Stimulated activated CD4-positive, alpha-beta T cell treated with anti-CD3 and anti-CD28 coated beads, Interleukin-4, amount 100 ng/mL, for 4 hours (primary cell): ENCODE results near the gene SLC7A10.
A peak's percentile ranks its signal among the peaks of the same experiment; 100 is the strongest.
"Not testable (repeated sequence)": the region's sequence is repeated elsewhere in the genome, so short reads cannot be mapped to it uniquely, and the experiment has no call there.

Experiments
- DNase-seq, 2 experiments: peaks; one replicate each; pipeline ENCODE4 v3.0.0-alpha.2; 2020

SLC7A10 gene

DNA sequence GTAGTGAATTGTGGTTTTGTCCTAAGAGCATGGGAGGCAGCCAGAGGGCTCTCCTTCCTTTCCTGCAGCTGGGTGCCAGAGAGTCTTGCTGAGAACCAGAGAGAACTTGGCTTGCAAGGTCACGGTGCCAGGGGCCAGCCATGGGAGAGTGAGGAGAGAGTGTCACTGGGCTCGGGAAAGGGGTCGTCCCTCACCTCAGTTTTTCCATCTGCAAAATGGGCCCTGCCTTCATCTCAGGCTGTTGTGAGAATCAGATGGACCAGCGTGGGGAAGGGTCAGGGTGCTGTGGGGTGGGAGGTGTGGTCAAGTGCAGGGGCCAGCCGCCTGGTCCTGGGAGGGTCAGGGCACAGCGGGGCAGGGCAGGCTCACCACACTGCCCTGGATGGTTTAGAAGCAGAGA is 24.2 kb downstream of the SLC7A10 start:
- no peak for DNase-seq

- no peak for DNase-seq
These were observed 26.0 kb downstream of the SLC7A10 start for GRCh38 chr19:33199441-33200265.

- DNase-seq = no peak
These were observed 27.5 kb downstream of the SLC7A10 start for GRCh38 chr19:33198169-33198568.

DNA sequence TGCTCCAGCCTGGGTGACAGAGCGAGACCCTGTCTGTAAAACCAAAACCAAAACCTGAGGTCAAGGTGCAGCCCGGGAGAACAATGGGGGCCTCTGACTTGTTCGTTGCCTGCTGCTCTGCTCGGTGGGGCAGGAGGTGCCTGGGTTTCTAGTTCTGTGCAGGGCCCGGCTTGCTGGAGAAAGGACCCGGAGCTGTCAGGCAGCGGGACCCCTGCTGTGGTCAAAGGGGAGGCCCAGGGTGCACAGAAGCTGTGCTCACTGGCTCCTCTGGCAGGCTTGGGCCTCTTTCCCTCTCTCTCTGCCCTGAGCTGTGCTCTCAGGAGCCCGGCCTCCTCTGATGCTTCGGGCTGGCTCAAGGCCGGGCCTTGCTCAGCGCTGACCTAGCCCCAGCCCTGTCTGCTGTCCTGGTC is 28.1 kb downstream of the SLC7A10 start:
- DNase-seq = no peak

DNA sequence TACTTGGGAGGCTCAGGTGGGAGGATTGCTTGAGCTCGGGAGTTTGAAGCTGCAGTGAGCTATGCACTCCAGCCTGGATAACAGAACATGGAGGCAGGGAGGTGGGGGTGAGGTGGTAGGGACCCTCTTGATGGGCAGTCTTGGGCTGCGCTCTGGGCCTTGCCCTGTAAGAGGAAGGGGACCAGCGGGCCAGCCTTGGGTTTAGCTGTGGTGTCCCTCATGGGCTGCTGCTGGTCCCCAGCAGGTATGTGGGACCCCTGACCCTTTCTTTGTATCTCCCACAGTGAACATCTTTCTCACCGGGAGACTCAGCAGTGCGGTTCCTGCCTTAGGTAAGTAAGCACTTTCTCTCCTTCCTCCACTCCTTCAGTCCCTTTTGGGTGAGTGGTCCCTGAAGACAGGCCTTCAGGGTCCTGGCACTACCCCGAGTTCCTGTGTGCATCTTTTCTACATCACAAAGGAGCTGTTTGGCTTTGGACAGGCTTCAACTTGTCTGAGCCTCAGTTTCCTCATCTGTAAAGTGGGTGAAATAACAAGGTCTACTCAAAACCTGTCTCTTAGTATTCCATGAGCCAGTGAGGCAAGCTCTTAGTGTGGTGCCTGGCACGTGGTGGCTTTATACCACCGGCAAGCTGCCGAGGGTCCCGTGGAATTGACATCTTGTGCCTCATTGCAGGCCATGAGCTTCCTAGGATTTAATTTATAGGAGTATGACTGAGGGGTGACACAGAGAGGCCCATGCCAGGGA is 29.0 kb downstream of the SLC7A10 start:
- no peak for DNase-seq

- DNase-seq = no peak
These were observed 29.9 kb downstream of the SLC7A10 start for GRCh38 chr19:33195645-33196347.

GRCh38 chr19:33194886-33195644 is 30.6 kb downstream of the SLC7A10 start:
- DNase-seq = no peak

- DNase-seq = no peak
These were observed 31.1 kb downstream of the SLC7A10 start for GRCh38 chr19:33194532-33194885.

- no peak for DNase-seq
These were observed 31.7 kb downstream of the SLC7A10 start, which contains the start of gene LRP3 for GRCh38 chr19:33193865-33194362. LRP3 (plus strand) TSS chr19:33194330; CDS start chr19:33194786, 456 bp downstream.

- no peak for DNase-seq
These were observed 32.3 kb downstream of the SLC7A10 start for GRCh38 chr19:33193269-33193864.

DNA sequence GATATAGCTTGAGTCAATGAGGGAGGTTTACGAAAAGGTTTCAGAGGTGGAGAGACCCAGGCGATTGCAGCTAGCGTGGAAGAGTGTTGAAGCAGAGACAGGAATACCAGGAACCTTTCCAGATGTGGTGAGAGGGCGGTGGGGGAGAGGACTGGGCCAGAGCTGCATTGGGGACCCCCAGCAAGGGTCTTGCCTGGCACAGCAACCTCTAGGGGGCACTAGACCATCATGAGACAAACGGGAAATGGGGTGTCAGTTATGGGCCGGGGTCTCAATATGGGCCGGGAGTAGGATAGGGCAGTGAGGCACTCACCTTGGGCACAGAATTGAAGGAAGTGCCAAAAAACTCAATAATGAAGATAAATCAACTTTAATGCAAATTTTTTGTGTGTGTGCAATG is 33.6 kb downstream of the SLC7A10 start:
- no peak for DNase-seq

GRCh38 chr19:33191501-33191900 is 34.1 kb downstream of the SLC7A10 start:
- DNase-seq = no peak

- not testable (repeated sequence) for DNase-seq
These were observed 34.6 kb downstream of the SLC7A10 start for GRCh38 chr19:33191092-33191491.

DNA sequence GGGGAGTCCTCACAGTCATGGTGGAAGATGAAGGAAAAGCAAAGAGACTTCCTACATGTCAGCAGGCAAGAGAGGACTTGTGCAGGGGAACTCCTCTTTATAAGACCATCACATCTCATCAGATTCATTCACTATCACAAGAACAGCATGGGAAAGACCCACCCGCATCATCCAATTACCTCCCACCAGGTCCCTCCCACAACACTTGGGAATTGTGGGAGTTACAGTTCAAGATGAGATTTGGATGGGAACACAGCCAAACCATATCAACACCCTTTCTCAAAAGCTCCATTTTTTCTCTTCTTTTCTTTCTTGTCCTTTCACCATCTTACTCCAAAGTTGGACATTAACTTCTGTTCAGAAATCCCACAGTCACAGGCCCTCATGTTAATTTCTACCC is 36.2 kb downstream of the SLC7A10 start:
- DNase-seq = no peak

GRCh38 chr19:33187183-33187540 is 38.5 kb downstream of the SLC7A10 start:
- DNase-seq = no peak

DNA sequence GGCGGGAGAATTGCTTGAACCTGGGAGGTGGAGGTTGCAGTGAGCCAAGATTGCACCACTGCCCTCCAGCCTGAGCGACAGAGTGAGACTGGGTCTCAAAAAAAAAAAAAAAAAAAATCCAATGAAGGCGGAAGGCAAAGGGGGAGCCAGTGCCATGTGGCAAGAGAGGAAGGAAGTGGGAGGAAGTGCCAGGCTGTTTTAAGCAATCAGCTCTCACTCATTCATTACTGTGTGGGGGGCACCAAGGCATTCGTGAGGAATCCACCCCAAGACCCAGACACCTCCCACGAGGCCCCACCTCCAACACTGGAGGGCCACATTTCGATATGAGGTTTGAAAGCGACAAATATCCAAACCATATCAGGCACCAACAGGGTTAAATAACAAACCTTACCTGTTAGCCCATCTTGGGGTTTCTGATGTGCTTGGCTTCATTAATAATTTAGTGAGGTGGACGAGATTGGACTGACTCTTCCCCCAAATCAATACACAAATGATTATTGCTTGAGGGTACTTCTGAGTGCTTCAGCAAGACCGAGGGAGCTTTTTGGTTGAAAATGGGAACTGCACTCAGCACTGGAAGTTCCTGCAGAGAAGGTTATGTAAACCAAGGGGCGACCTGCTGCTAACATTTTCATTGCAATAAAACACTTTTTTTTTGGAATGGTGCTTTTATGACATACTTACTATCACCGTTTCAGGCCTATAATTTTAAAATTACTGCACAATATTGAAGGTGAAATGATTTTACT is 39.0 kb downstream of the SLC7A10 start:
- DNase-seq = no peak

GRCh38 chr19:33177417-33177979 is 48.2 kb downstream of the SLC7A10 start:
- DNase-seq = no peak

- DNase-seq = peak; percentile 98
These were observed 48.8 kb downstream of the SLC7A10 start for GRCh38 chr19:33176670-33177416.

- no peak for DNase-seq
These were observed 49.6 kb downstream of the SLC7A10 start for GRCh38 chr19:33175886-33176669.
